Liver (tissue), 10 donors: Measurements from ENCODE around the gene PSMG2. TPM values are rescaled to one million over a fixed set of nuclear protein-coding genes. Genes with fewer than 3 reads are reported as not detected.

ENCODE experiments used
- DNase-seq: peaks from one replicate; pipeline ENCODE4 v3.0.0-alpha.2; 2017; ENCODE audit warnings: low spot score
- H3K27ac ChIP-seq, 2 donors: one replicate each; pipeline ENCODE4 v1.7.0; 2013; ENCODE audit warnings: inconsistent platforms in 2 of 2, low read length in 2 of 2, control low read depth in 1 of 2, low read depth in 1 of 2, mild to moderate bottlenecking in 1 of 2
- H3K27me3 ChIP-seq, 4 donors: one replicate each; pipeline versions ENCODE4 v1.6.1 to v1.7.0; 2013; ENCODE audit warnings: low read length in 3 of 4, inconsistent platforms in 1 of 4, mild to moderate bottlenecking in 1 of 4, moderate library complexity in 1 of 4; ENCODE audit not compliant: control insufficient read depth in 4 of 4, insufficient read depth in 4 of 4
- H3K36me3 ChIP-seq, 4 donors: one replicate each; pipeline versions ENCODE4 v1.6.1 to v1.7.0; 2013; ENCODE audit warnings: low read length in 3 of 4, mild to moderate bottlenecking in 3 of 4, low read depth in 1 of 4, moderate library complexity in 1 of 4; ENCODE audit not compliant: control insufficient read depth in 4 of 4, insufficient read depth in 3 of 4
- H3K4me1 ChIP-seq, 4 donors: one replicate each; pipeline versions ENCODE4 v1.6.1 to v1.7.0; 2013; ENCODE audit warnings: low read length in 3 of 4, mild to moderate bottlenecking in 3 of 4, moderate library complexity in 1 of 4; ENCODE audit not compliant: control insufficient read depth in 4 of 4, insufficient read depth in 4 of 4
- H3K4me3 ChIP-seq, 3 donors: one replicate each; pipeline versions ENCODE4 v1.6.1 to v1.7.0; 2013; ENCODE audit warnings: low read length in 3 of 3, control low read depth in 1 of 3, low read depth in 1 of 3, mild to moderate bottlenecking in 1 of 3
- H3K9ac ChIP-seq, 2 donors: one replicate each; pipeline ENCODE4 v1.7.0; 2013; ENCODE audit warnings: low read length in 2 of 2, mild to moderate bottlenecking in 2 of 2, moderate library complexity in 2 of 2, control low read depth in 1 of 2, low read depth in 1 of 2
- H3K9me3 ChIP-seq, 4 donors: one replicate each; pipeline versions ENCODE4 v1.6.1 to v1.7.0; 2013; ENCODE audit warnings: low read length in 3 of 4; ENCODE audit not compliant: control insufficient read depth in 4 of 4
- EGR1 ChIP-seq, 2 donors: IDR thresholded peaks; 2 replicates each; pipeline ENCODE4 v1.6.1; 2016 to 2018; ENCODE audit warnings: antibody characterized with exemption in 2 of 2, low read depth in 2 of 2
- FOXA1 ChIP-seq: IDR thresholded peaks from 2 replicates; pipeline ENCODE4 v1.6.1; 2016; ENCODE audit warnings: antibody characterized with exemption
- FOXA2 ChIP-seq: IDR thresholded peaks from 2 replicates; pipeline ENCODE4 v1.6.1; 2016; ENCODE audit warnings: antibody characterized with exemption
- GABPA ChIP-seq, 2 donors: IDR thresholded peaks in 1 of 2; conservative IDR thresholded peaks in 1 of 2; 2 replicates each; pipeline ENCODE4 v1.6.1; 2016; ENCODE audit warnings: antibody characterized with exemption in 2 of 2, mild to moderate bottlenecking in 1 of 2, moderate library complexity in 1 of 2
- HNF4A ChIP-seq, 2 donors: conservative IDR thresholded peaks; 2 replicates each; pipeline ENCODE4 v1.6.1; 2016; ENCODE audit warnings: antibody characterized with exemption in 2 of 2, mild to moderate bottlenecking in 2 of 2
- HNF4G ChIP-seq: IDR thresholded peaks from 2 replicates; pipeline ENCODE4 v1.6.1; 2016; ENCODE audit warnings: antibody characterized with exemption
- JUND ChIP-seq, 2 donors: IDR thresholded peaks; 2 replicates each; pipeline ENCODE4 v1.6.1; 2016; ENCODE audit warnings: antibody characterized with exemption in 2 of 2
- MAX ChIP-seq: IDR thresholded peaks from 2 replicates; pipeline ENCODE4 v1.6.1; 2016; ENCODE audit warnings: antibody characterized with exemption
- NR2F2 ChIP-seq: IDR thresholded peaks from 2 replicates; pipeline ENCODE4 v1.6.1; 2016; ENCODE audit warnings: antibody characterized with exemption
- RAD21 ChIP-seq, 2 donors: IDR thresholded peaks; 2 replicates each; pipeline ENCODE4 v1.6.1; 2016; ENCODE audit warnings: antibody characterized with exemption in 2 of 2, mild to moderate bottlenecking in 2 of 2
- REST ChIP-seq: IDR thresholded peaks from 2 replicates; pipeline ENCODE4 v1.6.1; 2016; ENCODE audit warnings: antibody characterized with exemption, mild to moderate bottlenecking
- RXRA ChIP-seq, 2 donors: IDR thresholded peaks; 2 replicates each; pipeline ENCODE4 v1.6.1; 2017 to 2018; ENCODE audit warnings: antibody characterized with exemption in 2 of 2, mild to moderate bottlenecking in 1 of 2
- SP1 ChIP-seq: IDR thresholded peaks from 2 replicates; pipeline ENCODE4 v1.6.1; 2018; ENCODE audit warnings: antibody characterized with exemption, mild to moderate bottlenecking
- TAF1 ChIP-seq: conservative IDR thresholded peaks from 2 replicates; pipeline ENCODE4 v1.6.1; 2016; ENCODE audit warnings: antibody characterized with exemption, mild to moderate bottlenecking
- YY1 ChIP-seq: IDR thresholded peaks from 2 replicates; pipeline ENCODE4 v1.6.1; 2016; ENCODE audit warnings: antibody characterized with exemption, mild to moderate bottlenecking
- ZBTB33 ChIP-seq: IDR thresholded peaks from 2 replicates; pipeline ENCODE4 v1.6.1; 2016; ENCODE audit warnings: antibody characterized with exemption
- WGBS: extraction: QIAGEN DNeasy Blood & Tissue Kit; methylation state at CpG from one replicate; pipeline ENCODE4 v1.1.7; 2013; 5-methylcytosine and 5-hydroxymethylcytosine counted together
- polyA plus RNA-seq, 2 donors: library from polyadenylated mRNA; stranded (reverse) in 1 of 2; unstranded in 1 of 2; fragments of 200-250 nt in 1 of 2; fragments of >200 nt in 1 of 2; fragmentation: Nextera tagmentation in 1 of 2; extraction: Ambion mirVana in 1 of 2; gene quantifications; one replicate each; pipeline versions ENCODE4 v1.2.1 to v1.2.3, GENCODE V29; 2013 to 2015
- small RNA-seq: library from RNA; depleted of rRNA; stranded (forward); fragments of <200 nt; gene quantifications from one replicate; pipeline ENCODE3, GENCODE V24; 2014
- total RNA-seq, 2 donors: library from RNA; depleted of rRNA; stranded (reverse); fragments of >200 nt; gene quantifications; one replicate each; pipeline ENCODE4 v1.2.3, GENCODE V29; 2014
- TF ChIP-seq, protein P1 (sequence below): IDR thresholded peaks from 2 replicates; pipeline ENCODE4 v1.6.1; 2016; ENCODE audit warnings: antibody characterized with exemption
- TF ChIP-seq, protein P2 (sequence below): fragments of 150-350 bp; IDR thresholded peaks from 2 replicates; pipeline ENCODE4 v1.5.1; 2017; ENCODE audit warnings: improper control_type of control experiment, low read depth, low read length; ENCODE audit not compliant: missing input control
- donor health status: healthy.
- donor health status: healthy.
- donor health status: healthy.
- donor health status: healthy.
- donor health status: healthy.

PSMG2 gene
- total and polyA plus RNA-seq, 4 donors: 24.2 to 48.0 (median 36.6) TPM

GRCh38 chr18:12774982-12775381, 72.1 kb downstream of the PSMG2 start:
- Histone ChIP-seq H3K9ac (no peak overlapping the region), H3K27ac (no peak overlapping the region), H3K4me1 (no peaks in the 10 kb centered on the region), H3K4me3 (no peak overlapping the region), H3K36me3 (no peaks in the 10 kb centered on the region), H3K9me3 (no peaks in the 10 kb centered on the region), H3K27me3 (no peaks in the 10 kb centered on the region)
- DNase-seq: no peak
- TF ChIP-seq NR2F2 (no peak), SP1 (no peak), EGR1 (IDR thresholded peaks at IDR 0.05; ENCODE audit: low read depth in 2 of 2) (no peak), MAX (no peak), FOXA1 (no peak), TAF1 (no peak), YY1 (no peak), HNF4G (no peak), GABPA (IDR thresholded peaks at IDR 0.05 in 1 of 2, conservative IDR thresholded peaks at IDR 0.05 in 1 of 2) (no peak), ZBTB33 (no peak), REST (no peak), HNF4A (conservative IDR thresholded peaks at IDR 0.05) (no peak), RAD21 (IDR thresholded peaks at IDR 0.05) (no peak), JUND (IDR thresholded peaks at IDR 0.05) (no peak), FOXA2 (no peak), RXRA (IDR thresholded peaks at IDR 0.05) (no peak)
- TF ChIP-seq, protein P1, sequence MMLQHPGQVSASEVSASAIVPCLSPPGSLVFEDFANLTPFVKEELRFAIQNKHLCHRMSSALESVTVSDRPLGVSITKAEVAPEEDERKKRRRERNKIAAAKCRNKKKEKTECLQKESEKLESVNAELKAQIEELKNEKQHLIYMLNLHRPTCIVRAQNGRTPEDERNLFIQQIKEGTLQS: no peak
- TF ChIP-seq, protein P2, sequence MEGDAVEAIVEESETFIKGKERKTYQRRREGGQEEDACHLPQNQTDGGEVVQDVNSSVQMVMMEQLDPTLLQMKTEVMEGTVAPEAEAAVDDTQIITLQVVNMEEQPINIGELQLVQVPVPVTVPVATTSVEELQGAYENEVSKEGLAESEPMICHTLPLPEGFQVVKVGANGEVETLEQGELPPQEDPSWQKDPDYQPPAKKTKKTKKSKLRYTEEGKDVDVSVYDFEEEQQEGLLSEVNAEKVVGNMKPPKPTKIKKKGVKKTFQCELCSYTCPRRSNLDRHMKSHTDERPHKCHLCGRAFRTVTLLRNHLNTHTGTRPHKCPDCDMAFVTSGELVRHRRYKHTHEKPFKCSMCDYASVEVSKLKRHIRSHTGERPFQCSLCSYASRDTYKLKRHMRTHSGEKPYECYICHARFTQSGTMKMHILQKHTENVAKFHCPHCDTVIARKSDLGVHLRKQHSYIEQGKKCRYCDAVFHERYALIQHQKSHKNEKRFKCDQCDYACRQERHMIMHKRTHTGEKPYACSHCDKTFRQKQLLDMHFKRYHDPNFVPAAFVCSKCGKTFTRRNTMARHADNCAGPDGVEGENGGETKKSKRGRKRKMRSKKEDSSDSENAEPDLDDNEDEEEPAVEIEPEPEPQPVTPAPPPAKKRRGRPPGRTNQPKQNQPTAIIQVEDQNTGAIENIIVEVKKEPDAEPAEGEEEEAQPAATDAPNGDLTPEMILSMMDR: no peak
- WGBS: 87% methylated on average over 9 of the region's 9 CpGs

Small RNA genes within 50 kb of the gene (small RNA-seq; reads per million reads assigned to genes)
- gene RF00019: not detected

Other genes starting within 250 kb of the PSMG2 start
- 1 to 10 TPM; 2.9 to 3.4 TPM for gene SPIRE1, start 44.9 kb upstream of the PSMG2 start, total RNA-seq
- 1 to 10 TPM in 1 of 2 donors, under 1 TPM in 1; 0.29 to 5.7 TPM for gene SPIRE1, start 44.9 kb upstream of the PSMG2 start, polyA plus RNA-seq
- gene CEP76, start 319 bp upstream of the PSMG2 start, total RNA-seq: 10 to 100 TPM in 1 of 2 donors, 1 to 10 TPM in 1; 6.4 to 11.8 TPM
- 1 to 10 TPM; 1.3 to 2.1 TPM for gene CEP76, start 319 bp upstream of the PSMG2 start, polyA plus RNA-seq
- 10 to 100 TPM; 15.9 to 21.2 TPM for gene PTPN2, start 181.2 kb downstream of the PSMG2 start, total RNA-seq
- gene PTPN2, start 181.2 kb downstream of the PSMG2 start, polyA plus RNA-seq: 10 to 100 TPM in 1 of 2 donors, 1 to 10 TPM in 1; 9.2 to 13.9 TPM
- 10 to 100 TPM; 21.0 to 28.5 TPM for gene SEH1L, start 245.0 kb downstream of the PSMG2 start, total RNA-seq
- 10 to 100 TPM; 12.2 to 12.7 TPM for gene SEH1L, start 245.0 kb downstream of the PSMG2 start, polyA plus RNA-seq